Activated CD8-positive, alpha-beta memory T cell treated with anti-CD3 and anti-CD28 coated beads, Interleukin-2, amount 50 U/mL, for 24 hours (primary cell): Measurements from ENCODE around the gene IRAK1.

Experiments used
- DNase-seq: peaks from one replicate; pipeline ENCODE4 v3.0.0-alpha.2; 2020; ENCODE audit errors: extremely low read depth

The IRAK1 gene

DNA sequence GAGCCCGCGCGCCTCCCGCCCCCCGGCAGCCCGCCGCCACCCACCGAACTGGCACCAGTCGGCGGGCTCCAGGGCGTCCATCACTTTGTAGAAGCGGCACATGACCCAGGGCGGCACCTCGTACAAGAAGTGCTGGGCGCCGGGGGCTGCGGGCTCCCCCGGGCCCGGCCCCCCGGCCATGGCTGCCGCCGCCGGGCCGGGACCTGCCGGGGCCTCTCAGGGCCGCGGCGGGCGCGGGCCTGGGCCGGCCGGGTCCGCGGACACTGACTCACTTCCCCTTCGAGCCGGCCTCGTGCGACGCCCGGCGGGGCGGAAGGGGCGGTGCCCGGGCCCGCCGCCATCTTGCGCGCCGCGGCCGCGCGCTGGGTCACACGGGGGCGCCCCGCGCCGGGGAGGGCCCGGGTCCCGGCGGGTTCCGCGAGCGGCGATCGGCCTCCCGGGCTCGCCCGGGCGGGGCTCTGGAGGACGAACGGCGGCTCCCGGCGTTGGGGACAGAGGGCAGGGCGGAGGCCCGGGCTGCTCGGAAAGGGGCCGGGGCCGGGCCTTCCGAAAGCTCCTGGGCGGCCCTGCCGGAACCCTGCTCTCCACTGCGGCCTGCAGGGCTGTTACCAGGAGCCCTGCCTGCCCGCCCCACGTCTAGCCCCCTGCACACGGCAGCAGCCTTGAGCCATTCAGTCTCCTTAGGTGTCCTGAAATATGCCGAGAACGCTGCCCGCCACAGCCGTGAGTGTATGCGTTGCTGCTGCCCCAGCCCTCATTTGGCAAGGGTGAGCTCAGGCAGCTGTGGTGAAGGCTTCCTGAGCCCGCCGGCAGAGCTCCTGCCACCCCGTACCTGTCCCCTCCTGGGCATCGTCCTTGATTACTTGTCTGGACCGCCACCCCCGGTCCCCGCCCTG lies at the start of gene IRAK1:
TSS of gene IRAK1 (minus strand) at position 270 of the 896 bp plus-strand sequence. CDS start at position 180, 90 bp downstream.
- DNase-seq = no peak

DNA sequence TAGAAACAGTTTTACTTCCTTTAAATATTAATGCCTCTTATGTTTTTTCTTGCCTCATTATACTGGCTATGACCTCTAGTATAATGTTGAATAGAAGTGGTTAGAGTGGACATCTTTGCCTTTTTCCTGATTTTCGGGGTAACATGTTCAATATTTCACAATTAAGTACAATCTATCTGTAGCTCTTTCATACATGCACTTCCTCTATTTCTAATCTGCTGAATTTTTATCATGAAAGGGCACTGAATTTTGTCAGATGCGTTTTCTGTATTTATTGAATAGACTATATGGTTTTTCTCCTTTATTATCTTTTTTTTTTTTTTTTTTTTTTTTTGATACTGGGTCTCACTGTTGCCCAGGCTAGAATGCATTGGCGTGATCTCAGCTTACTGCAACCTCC lies 48.9 kb upstream of the IRAK1 start:
- DNase-seq = no peak

DNA sequence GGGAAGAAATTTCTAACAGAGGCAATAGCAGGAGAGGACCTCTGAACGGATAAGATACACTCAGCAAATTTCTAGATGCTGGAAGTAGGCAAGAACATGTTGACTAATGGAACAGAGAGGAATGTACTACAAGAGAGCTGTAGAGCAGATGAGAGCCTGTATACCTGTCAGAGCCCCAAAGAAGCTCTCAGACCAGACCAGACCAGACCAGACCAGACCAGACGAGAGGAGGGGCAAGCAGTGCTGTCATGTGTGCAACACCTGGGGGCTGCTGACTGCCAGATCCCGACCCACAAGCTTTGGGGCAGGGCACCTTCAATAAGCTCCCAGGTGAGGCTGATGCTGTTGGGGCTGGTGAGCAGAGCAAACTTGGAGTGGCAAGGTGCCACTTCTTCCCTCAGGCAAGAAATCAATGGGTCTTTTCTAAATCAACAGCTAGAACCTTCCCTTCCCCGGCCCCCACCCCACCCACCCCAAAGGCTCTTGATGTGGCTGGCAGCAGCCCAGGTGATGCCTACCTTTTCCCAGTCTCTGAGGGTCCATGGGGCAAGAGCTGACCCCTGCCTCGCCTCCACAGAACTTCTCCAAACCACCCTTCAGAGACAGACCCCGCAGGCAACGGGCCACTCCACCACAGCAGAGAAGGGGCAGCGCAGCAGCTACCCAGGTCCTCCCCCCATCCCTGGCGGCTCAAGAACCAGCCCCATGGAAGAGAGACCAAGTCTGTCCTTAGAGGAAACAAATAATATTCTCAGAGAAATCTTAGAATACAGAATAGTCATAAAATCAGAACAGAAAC lies 45.1 kb upstream of the IRAK1 start:
- DNase-seq = no peak

DNA sequence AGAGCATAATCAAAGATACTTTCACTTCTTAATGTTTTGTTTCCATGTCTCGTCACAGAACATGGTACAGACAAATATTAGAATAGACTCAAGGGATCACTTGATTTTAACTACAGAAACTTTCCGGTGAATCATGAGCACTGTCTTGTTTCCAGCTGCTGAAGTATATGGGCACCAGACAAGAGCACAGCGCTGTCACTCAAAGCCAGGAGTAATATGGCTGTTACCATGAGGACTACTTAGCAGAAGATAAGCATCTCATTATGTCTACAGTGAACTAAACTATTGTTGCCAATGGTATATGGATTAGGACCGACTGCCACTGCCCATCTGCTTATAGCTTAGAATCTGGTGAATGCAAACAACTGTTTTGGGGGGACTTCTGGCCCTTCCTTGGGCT lies 43.5 kb upstream of the IRAK1 start:
- DNase-seq = no peak

DNA sequence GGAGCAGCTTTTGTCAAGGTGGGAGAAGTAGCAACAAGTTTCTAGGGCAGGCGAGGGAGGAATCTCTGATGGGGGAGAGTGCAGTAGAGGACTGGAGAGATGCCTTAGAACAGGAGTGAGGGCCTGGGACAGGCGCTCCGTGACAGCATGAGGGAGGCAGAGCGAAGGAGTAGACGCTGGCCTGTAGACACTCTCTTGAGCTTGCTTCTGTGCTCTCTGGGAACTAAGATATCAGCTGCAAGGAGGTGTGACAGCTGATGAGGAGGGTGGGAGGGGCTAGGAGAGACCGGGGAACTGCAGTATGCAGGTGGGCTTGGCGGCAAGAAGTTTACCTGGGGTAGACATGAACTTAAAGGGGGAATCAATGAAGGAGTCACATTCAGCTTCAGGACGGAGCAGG lies 42.1 kb upstream of the IRAK1 start:
- no peak for DNase-seq

DNA sequence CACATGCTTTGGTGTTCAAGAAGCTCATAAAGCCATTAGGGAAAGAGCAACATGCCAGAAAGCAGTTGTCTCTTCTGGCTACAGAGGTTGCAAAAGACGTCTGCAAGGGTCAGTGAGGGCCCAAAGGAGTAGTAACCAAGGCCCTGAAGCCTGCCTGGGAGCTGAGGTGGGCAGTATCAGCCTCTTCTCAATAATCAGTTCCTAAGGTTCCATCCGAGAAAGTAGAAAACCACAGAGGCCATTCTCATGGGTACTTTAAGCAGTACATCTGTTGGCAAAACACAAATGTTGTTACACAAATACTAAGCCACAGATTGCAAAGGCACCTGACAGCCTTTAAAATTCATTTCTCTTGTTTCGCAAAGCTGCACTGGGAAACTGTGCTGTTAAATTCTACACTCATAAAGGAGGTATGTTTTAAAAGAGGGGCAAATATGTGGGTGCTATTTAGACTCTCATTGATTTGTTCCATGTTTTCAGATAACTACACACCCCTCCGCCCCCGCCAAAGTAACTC lies 40.1 kb upstream of the IRAK1 start:
- no peak for DNase-seq

DNA sequence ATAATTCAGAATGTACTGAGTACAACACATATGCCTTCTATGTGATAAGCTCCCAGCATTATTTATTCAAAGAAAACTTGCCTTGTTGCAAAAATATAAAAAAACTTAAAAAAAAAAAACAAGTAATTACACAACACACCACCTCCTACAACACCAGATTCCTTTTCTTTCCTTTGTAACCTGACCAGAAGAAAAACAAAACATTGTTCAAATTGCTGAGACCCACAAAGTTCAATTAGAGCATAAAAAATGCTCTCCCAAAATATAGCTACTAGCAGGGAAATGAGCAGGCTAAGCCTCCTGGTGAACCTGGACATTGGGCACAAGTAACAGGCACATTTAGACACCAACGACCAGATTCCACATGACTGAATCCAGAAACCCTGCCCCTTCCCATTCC lies 39.5 kb upstream of the IRAK1 start:
- DNase-seq = no peak

DNA sequence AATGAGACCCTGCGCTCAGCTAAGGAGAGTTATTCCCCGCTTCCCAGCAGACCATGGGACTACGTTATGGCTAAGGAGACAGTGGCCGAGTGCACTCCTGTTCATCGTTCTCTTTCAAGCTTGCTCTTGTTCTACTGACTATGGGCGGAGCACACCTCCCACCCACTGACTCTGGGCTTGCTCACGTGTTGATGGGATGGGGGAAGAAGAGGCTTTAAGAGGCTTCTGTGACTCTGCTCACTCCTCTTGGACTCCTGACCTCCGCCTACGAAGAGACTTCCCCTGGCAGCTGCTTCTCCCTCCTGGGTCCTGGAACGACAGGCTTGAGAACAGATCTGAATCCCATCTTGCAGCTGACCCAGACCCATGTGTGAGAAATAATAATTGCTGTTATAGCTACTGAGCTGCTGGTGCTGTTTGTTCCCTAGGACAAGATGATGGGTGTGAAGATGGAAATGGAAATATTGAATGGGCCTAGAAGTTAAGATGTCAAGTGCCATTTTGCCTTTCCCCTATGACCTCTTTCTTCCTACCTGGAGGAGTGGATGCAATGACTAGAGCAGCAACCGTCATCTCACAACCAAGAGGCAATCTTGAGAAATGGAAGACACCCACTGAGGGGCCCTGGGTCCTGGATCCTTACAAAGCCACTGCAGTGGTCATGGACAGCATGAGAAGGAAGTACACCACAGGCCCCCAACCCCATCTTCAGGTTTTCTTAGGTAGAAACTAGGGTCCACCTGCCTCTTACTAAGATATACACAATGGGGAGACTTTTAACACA lies 38.7 kb upstream of the IRAK1 start:
- DNase-seq = no peak

DNA sequence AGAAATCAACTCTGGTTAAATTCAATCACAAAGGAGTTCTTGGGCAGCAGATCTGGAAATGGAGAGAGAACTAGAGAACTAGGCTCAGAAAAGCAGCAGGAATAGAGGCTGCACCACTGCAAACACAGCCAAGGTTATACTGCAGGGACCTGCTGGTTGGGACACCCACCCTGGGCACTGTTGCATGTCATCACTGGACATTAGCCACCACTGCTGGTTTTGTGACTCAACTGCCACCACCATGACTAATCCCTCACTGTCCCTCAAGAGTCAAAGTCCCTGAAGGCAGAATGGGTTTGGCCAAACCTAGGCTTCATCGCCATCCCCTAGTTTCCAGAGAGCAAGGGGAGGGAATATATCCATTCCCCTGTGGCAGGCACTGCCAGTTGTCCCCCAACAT lies 38.1 kb upstream of the IRAK1 start:
- DNase-seq = no peak

DNA sequence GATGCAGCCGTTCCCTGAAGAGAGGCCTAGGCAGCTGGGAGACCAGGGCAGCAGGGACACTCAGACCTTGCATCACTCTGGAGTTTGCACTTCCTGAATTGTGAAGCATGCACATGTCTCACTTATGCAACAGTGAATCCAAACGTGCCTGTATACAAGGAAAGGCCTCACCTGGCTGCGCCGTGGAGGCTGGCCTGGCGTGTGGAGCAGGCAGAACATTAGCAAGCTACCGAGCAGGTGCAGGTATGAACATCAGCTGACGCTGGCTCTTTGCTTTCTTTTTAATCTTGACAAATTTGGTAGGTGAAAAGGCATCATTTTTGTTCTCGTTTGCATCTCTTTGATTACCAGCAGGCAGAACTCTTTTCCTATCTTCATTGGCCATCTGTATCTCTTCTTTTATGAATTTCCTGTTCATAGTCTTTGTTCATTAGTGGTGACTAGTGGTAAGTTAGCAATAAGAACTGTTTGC lies 37.1 kb upstream of the IRAK1 start:
- no peak for DNase-seq

DNA sequence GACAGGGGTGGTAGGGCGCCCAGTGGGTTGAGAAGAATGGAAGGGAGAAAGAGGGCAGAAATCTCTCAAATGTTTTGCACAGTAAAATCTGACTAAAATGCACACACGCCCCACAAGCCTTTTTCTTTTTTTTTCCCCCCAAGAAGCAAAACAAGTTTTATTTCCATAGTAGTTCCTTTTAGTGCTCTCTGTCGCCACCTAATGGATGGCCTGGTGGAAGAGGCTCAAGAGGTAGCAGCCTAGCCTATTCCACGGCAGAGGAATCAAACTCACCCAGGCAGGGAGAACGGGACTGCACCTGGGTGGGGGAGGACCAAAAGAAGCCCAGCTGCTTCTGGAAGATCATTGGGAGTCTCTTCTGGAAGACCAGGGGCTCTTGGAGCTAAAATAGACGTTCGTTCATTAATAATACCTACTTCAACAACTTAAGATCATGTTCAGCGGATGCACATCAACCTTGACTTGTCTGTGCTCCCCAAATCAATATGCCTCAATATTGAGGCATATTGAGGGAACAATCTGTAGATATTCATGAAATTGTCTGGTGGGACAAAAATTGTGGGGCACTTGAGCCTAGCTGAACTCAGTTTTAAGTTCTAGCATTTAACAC lies 31.6 kb upstream of the IRAK1 start:
- peak; percentile 39 for DNase-seq

DNA sequence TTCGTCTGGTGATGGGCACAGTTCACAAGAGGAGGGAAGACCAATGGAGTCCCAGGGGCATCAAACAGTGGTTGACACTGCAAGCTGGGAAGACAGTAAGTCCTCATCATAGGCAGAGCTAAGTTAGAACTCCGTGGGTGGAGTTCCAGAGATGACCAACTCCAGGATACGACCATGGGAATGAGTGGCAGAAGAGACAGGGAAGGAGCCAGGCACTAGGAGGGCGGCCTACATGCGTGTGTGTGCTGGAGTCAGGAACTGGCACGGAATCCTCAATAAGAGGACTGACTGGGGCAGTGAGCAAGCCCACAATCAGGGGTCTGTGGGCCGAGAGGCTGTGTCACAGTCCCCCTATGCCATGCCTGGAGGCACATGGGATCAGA lies 30.4 kb upstream of the IRAK1 start:
- no peak for DNase-seq

DNA sequence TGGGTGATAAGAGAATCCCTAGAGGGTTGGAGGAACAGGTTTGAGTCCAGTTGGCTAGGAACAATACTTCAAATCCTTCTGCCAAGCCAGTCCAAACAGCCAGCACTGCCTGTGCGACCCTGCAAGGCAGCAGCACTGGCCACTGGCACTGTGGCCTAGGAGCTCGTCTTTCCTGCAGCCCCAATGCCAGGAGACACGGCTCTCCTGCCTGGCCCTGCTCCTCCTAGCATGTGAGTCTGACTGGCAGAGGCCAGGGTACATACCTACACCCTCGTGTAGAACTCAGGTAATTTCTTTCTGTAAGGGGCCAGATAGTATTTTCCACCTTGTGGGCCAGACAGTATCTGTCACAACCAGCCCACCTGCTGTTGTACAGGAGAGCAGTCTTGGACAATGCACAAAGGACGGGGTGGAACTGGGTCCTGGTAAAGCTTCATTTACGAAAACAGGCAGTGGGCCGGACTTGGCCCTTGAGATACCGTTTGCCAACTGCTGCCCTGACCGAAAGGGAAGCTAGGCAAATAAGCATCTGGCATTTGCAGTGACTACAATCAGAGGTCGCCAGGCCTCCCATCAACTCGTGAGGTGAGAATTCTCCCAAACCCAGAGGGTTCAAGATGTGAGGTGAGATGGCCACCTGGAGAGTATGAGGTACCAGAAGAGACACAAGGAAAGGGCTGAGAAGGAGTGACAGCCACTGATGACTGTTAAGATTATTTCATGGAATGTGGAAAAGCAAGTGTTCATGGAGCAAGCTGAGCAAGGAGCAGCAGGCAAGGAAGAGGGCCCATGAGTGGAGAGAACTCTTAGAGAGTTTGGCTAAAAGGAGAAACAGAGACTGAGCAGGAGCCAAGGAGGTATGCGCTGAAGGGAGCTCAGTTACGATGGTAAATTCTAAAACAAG lies 29.8 kb upstream of the IRAK1 start:
- no peak for DNase-seq

DNA sequence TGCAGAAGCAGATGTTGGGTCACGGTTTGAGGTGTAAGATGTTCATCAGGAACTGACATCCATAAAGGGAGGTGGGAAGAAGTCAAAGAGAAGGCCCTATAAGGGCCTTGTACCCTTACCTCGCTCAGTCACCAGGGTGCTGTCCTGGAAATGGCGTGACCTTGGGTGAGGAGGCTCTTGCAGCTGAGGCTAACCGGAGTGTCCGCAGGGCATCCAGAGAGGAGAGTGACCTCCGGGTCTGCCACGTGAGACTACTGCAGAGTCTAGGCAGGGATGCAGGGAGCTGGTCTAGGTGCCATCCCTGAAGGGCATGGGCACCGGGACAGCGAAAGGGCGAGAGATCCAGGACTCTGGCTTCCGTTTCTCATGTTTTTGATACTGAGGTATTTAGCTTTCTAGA lies 28.7 kb upstream of the IRAK1 start:
- no peak for DNase-seq

DNA sequence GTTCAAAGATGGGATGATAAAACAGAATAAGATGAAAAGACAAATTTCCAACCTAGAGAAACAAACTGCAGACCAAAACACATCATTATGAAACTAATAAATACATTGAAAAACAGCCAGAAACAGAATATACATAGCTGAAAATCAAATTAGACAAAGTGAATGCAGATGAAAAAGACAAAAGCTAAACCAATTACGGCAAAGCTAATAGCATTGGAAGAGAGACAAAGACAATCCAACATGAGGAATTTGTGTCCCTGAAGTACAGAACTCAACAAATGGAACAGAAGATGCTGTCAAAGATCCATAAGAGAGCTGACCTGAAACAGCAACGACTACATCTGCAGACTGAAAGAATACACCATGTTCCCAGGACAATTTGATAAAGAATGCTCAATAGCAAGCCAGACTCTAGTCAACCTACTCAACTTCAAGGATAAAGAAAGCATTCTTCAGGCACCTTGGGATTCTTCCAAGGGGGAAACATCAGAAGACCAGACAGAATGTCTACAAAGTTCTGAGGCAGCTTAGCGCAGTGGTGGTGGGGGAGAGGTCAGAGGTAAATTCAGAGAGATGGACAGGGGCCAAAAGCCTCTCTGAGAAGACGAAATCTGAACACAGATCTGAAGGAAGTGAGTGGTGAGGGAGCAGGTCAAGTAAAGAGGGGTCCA lies 27.4 kb upstream of the IRAK1 start:
- no peak for DNase-seq

DNA sequence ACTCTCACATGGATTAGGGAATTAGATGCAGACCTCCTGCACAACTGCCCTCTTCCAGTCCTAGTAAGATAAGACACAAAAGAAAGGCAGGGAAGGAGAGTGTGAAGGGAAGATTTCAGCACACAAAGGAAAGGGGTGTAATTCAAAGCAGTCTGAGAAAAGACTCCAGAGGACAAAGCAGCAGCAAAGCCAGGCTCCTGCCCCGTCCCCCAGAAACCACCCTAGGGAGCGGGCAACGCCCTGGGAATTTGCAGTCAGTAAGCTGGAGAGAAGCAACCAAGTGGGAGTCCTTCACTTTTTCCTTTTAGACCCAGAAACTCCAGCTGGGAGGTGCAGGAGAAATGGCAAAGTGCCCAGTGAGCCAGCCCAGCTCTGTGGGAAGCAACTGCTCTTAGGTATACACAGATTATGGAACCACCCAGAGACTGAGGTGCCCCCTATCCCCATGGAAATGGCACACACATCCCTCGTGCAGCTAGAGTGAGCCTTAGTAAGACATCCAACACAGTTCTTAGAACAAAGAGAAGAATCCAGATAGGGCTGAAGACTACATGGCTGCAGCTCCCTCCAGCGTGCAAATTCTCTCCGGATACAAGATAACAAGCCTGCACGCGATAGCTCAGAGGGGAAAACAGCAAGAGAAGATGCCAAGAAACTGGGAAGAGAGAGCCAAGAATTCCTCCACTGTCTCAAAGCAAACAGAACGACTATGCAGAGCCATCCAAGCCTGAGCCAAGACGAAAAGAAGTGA lies 26.5 kb upstream of the IRAK1 start:
- DNase-seq = no peak

DNA sequence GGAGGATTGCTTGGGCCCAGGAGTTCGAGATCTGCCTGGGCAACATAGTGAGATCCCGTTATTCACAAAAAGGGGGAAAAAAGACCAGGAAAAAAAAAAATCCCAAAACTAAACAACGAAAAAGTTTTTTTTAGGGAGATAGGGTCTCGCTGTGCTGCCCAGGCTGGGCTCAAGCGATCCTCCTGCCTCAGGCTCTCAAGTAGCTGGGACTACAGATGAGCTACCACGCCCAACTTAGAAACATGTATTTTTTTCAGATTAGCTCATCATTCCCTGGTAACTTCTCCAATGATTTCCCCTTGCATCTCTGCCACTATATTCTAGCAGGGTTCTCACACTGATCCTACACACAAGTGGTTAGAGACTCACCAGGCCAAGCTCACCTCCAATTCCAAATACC lies 24.4 kb upstream of the IRAK1 start:
- DNase-seq = no peak

DNA sequence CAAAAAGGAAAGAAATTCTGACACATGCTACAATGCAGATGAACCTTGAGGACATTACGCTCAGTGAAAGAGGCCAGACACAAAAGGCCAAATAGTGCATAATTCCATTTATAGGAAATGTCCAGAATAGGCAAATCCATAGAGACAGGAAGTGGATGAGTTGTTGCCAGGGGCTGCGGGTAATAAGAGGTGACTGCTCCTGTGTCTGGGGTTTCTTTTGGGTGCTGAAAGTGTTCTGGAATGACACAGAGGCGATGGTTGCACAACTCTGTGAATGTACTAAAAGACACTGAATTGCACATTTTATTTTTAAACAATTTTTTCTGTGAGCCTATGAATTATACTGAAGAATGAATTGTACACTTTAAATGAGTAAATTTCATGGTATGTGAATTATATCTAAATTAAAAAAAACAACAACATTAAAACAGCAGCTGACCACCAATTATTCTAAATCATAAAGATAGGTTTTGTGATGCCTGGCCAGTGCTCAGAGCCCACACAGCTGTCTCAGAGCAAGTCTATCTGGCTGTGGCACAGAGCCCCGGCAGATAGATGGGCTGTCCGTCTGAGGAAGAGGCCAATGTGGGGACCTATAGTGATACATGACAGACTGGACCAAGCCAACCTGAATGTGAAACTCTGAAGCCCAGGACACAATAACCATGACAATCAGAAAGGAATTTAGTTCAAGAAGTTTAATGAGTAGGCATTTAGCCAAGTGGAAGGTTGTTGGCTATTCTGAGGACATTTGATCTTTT lies 23.5 kb upstream of the IRAK1 start:
- no peak for DNase-seq
